CD8-positive, alpha-beta memory T cell (primary cell): ENCODE measurements around the gene FYN. TPM values are rescaled to one million over a fixed set of nuclear protein-coding genes. Genes with fewer than 3 reads are reported as not detected.

ENCODE experiments used
- CTCF ChIA-PET: fragments of 350-600 bp; sonication (Branson Sonifier 250); formaldehyde crosslinking; loops from one replicate; lab custom pipeline; 2021; ENCODE audit warnings: antibody characterized with exemption; lab: Charles Lee
- POLR2A ChIA-PET: fragments of 350-600 bp; sonication (Branson Sonifier 250); formaldehyde crosslinking; loops from one replicate; lab custom pipeline; 2021; ENCODE audit warnings: antibody characterized with exemption; lab: Charles Lee
- DNase-seq, 5 donors: peaks; one replicate each; pipeline versions ENCODE4 v3.0.0 to v3.0.0-alpha.2; 2020 to 2022; ENCODE audit warnings: mixed read lengths in 1 of 5
- H3K27ac ChIP-seq: one replicate; pipeline ENCODE4 v1.7.0; 2013; ENCODE audit warnings: low read depth, mild to moderate bottlenecking, low read length, moderate library complexity
- H3K27me3 ChIP-seq: 2 replicates; pipeline ENCODE4 v1.7.0; 2013; ENCODE audit warnings: low read length, mild to moderate bottlenecking; ENCODE audit not compliant: insufficient read depth, poor library complexity, severe bottlenecking
- H3K36me3 ChIP-seq: 2 replicates; pipeline ENCODE4 v1.7.0; 2013; ENCODE audit warnings: mild to moderate bottlenecking, low read length, moderate library complexity; ENCODE audit not compliant: insufficient read depth
- H3K4me1 ChIP-seq: 2 replicates; pipeline ENCODE4 v1.7.0; 2013; ENCODE audit warnings: mild to moderate bottlenecking, low read length, moderate library complexity; ENCODE audit not compliant: insufficient read depth
- H3K4me3 ChIP-seq: 2 replicates; pipeline ENCODE4 v1.7.0; 2013; ENCODE audit warnings: mild to moderate bottlenecking, low read length
- H3K9me3 ChIP-seq: 2 replicates; pipeline ENCODE4 v1.7.0; 2013; ENCODE audit warnings: mild to moderate bottlenecking, low read length
- H3K27ac Mint-ChIP-seq, 8 donors: one replicate each; pipeline ENCODE4 v1.8.0; 2020 to 2021; ENCODE audit warnings: mixed read lengths in 8 of 8, mild to moderate bottlenecking in 6 of 8, inconsistent platforms in 3 of 8, moderate library complexity in 3 of 8
- H3K27me3 Mint-ChIP-seq, 2 donors: one replicate each; pipeline ENCODE4 v1.8.0; 2020 to 2021; ENCODE audit warnings: mixed read lengths in 2 of 2, mild to moderate bottlenecking in 1 of 2, moderate library complexity in 1 of 2
- H3K36me3 Mint-ChIP-seq, 3 donors: one replicate each; pipeline ENCODE4 v1.8.0; 2020 to 2021; ENCODE audit warnings: mixed read lengths in 3 of 3, inconsistent platforms in 1 of 3, mild to moderate bottlenecking in 1 of 3
- H3K4me1 Mint-ChIP-seq, 3 donors: one replicate each; pipeline ENCODE4 v1.8.0; 2020 to 2021; ENCODE audit warnings: mixed read lengths in 3 of 3, inconsistent platforms in 1 of 3, mild to moderate bottlenecking in 1 of 3
- H3K4me3 Mint-ChIP-seq, 7 donors: one replicate each; pipeline ENCODE4 v1.8.0; 2020 to 2021; ENCODE audit warnings: mixed read lengths in 7 of 7, mild to moderate bottlenecking in 6 of 7, moderate library complexity in 4 of 7, inconsistent platforms in 2 of 7
- H3K9me3 Mint-ChIP-seq, 5 donors: one replicate each; pipeline ENCODE4 v1.8.0; 2020 to 2022; ENCODE audit warnings: mixed read lengths in 5 of 5, mild to moderate bottlenecking in 3 of 5, moderate library complexity in 2 of 5, inconsistent platforms in 1 of 5
- polyA plus RNA-seq: library from polyadenylated mRNA; unstranded; fragments of 300-500 nt; fragmentation: Illumina TruSeq; gene quantifications from one replicate; pipeline ENCODE4 v1.2.3, GENCODE V29; 2021
- total RNA-seq, 2 experiments: library from RNA; stranded (reverse); gene quantifications; one replicate each; pipeline ENCODE4 v1.2.3, GENCODE V29; 2021

The FYN gene
- total and polyA plus RNA-seq, 3 experiments from 2014 or later, result 481 to 611 (median 491) TPM

- Mint-ChIP-seq H3K36me3 (peaks cover 23 to 98% (median 53%) of the 10 kb centered on the region in 3 donors), H3K9me3 (no peaks in the 10 kb centered on the region), H3K4me1 (peaks cover 83 to 99% (median 94%) of the 10 kb centered on the region in 3 donors), H3K27me3 (peaks cover 0 to 4% of the 10 kb centered on the region in 2 donors), H3K4me3 (peak overlapping the region in 1 of 7 donors; percentile 10), H3K27ac (peak overlapping the region in 7 of 8 donors; percentile 0 to 73 (median 18))
- H3K4me3 ChIP-seq, result no peak overlapping the region
- POLR2A ChIA-PET, result interaction anchor here (1.4 kb wide), 1 partner anchor 13 kb away, joined by 4 read pairs; no protein-coding TSS in a partner anchor
- H3K27me3 ChIP-seq, result no peaks in the 10 kb centered on the region
- DNase-seq, result no peak
- CTCF ChIA-PET, result no interaction called here
- H3K9me3 ChIP-seq, result no peaks in the 10 kb centered on the region
- H3K4me1 ChIP-seq, result peaks cover 41% of the 10 kb centered on the region
- no peak overlapping the region for H3K27ac ChIP-seq
- peaks cover 71% of the 10 kb centered on the region for H3K36me3 ChIP-seq
Observed at GRCh38 chr6:111689946-111690345, 183.3 kb downstream of the FYN start.

GRCh38 chr6:111689419-111689818 is 183.8 kb downstream of the FYN start:
- Histone ChIP-seq H3K27ac (no peak overlapping the region), H3K27me3 (no peaks in the 10 kb centered on the region), H3K4me1 (peaks cover 45% of the 10 kb centered on the region), H3K36me3 (peaks cover 67% of the 10 kb centered on the region), H3K9me3 (no peaks in the 10 kb centered on the region), H3K4me3 (no peak overlapping the region)
- Mint-ChIP-seq H3K36me3 (peaks cover 21 to 98% (median 54%) of the 10 kb centered on the region in 3 donors), H3K27ac (peak overlapping the region in 7 of 8 donors; percentile 0 to 73 (median 18)), H3K4me3 (no peak overlapping the region), H3K4me1 (peaks cover 83 to 99% (median 94%) of the 10 kb centered on the region in 3 donors), H3K9me3 (no peaks in the 10 kb centered on the region), H3K27me3 (peaks cover 0 to 4% of the 10 kb centered on the region in 2 donors)
- no peak for DNase-seq
- ChIA-PET POLR2A (interaction anchor here (1.4 kb wide), 1 partner anchor 14 kb away, joined by 4 read pairs; no protein-coding TSS in a partner anchor), CTCF (no interaction called here)

- H3K27me3 Mint-ChIP-seq, result peaks cover 0 to 1% of the 10 kb centered on the region in 2 donors
- no peaks in the 10 kb centered on the region for H3K27me3 ChIP-seq
- peak overlapping the region in 3 of 7 donors; percentile 1 to 25 (median 20) for H3K4me3 Mint-ChIP-seq
- H3K4me3 ChIP-seq, result no peak overlapping the region
- H3K27ac ChIP-seq, result no peak overlapping the region
- H3K4me1 ChIP-seq, result peaks cover 45% of the 10 kb centered on the region
- POLR2A ChIA-PET, result no interaction called here
- peak overlapping the region in 6 of 8 donors; percentile 19 to 87 (median 73) for H3K27ac Mint-ChIP-seq
- CTCF ChIA-PET, result no interaction called here
- DNase-seq, result no peak
- H3K9me3 ChIP-seq, result no peaks in the 10 kb centered on the region
- peaks cover 56% of the 10 kb centered on the region for H3K36me3 ChIP-seq
- H3K36me3 Mint-ChIP-seq, result peaks cover 18 to 98% (median 54%) of the 10 kb centered on the region in 3 donors
- no peaks in the 10 kb centered on the region for H3K9me3 Mint-ChIP-seq
- H3K4me1 Mint-ChIP-seq, result peaks cover 83 to 99% (median 94%) of the 10 kb centered on the region in 3 donors
Observed at GRCh38 chr6:111688331-111688730, 184.9 kb downstream of the FYN start.

GRCh38 chr6:111687652-111688051 is 185.6 kb downstream of the FYN start:
- POLR2A ChIA-PET, result no interaction called here
- Mint-ChIP-seq H3K4me1 (peaks cover 83 to 99% (median 94%) of the 10 kb centered on the region in 3 donors), H3K9me3 (no peaks in the 10 kb centered on the region), H3K4me3 (peak overlapping the region in 4 of 7 donors; percentile 1 to 25 (median 6)), H3K27me3 (peaks cover 0 to 1% of the 10 kb centered on the region in 2 donors), H3K27ac (peak overlapping the region; percentile 19 to 95 (median 76)), H3K36me3 (peaks cover 11 to 98% (median 48%) of the 10 kb centered on the region in 3 donors)
- Histone ChIP-seq H3K27me3 (no peaks in the 10 kb centered on the region), H3K9me3 (no peaks in the 10 kb centered on the region), H3K4me3 (no peak overlapping the region), H3K36me3 (peaks cover 56% of the 10 kb centered on the region), H3K4me1 (peaks cover 45% of the 10 kb centered on the region), H3K27ac (no peak overlapping the region)
- DNase-seq, result no peak
- CTCF ChIA-PET, result interaction anchor here (0.7 kb wide), 1 partner anchor 356 kb away, joined by 3 read pairs; no protein-coding TSS in a partner anchor

- no peak for DNase-seq
- Mint-ChIP-seq H3K27me3 (no peaks in the 10 kb centered on the region), H3K27ac (peak overlapping the region in 7 of 8 donors; percentile 9 to 94 (median 74)), H3K4me1 (peaks cover 83 to 99% (median 94%) of the 10 kb centered on the region in 3 donors), H3K4me3 (peak overlapping the region in 1 of 7 donors; percentile 38), H3K9me3 (no peaks in the 10 kb centered on the region), H3K36me3 (peaks cover 10 to 98% (median 51%) of the 10 kb centered on the region in 3 donors)
- no peaks in the 10 kb centered on the region for H3K27me3 ChIP-seq
- no peak overlapping the region for H3K4me3 ChIP-seq
- ChIA-PET POLR2A (no interaction called here), CTCF (no interaction called here)
- no peak overlapping the region for H3K27ac ChIP-seq
- H3K9me3 ChIP-seq, result no peaks in the 10 kb centered on the region
- peaks cover 44% of the 10 kb centered on the region for H3K4me1 ChIP-seq
- H3K36me3 ChIP-seq, result peaks cover 58% of the 10 kb centered on the region
Observed at GRCh38 chr6:111686932-111687266, 186.4 kb downstream of the FYN start.

- peaks cover 85 to 99% (median 96%) of the 10 kb centered on the region in 3 donors for H3K4me1 Mint-ChIP-seq
- peaks cover 12 to 98% (median 49%) of the 10 kb centered on the region in 3 donors for H3K36me3 Mint-ChIP-seq
- Histone ChIP-seq H3K4me3 (no peak overlapping the region), H3K27ac (no peak overlapping the region), H3K4me1 (peaks cover 44% of the 10 kb centered on the region), H3K27me3 (no peaks in the 10 kb centered on the region), H3K9me3 (no peaks in the 10 kb centered on the region), H3K36me3 (peaks cover 58% of the 10 kb centered on the region)
- peak overlapping the region in 1 of 7 donors; percentile 55 for H3K4me3 Mint-ChIP-seq
- CTCF ChIA-PET, result interaction anchor here (1.0 to 1.6 kb wide), 2 partner anchors 357 to 428 kb away, joined by 3 read pairs; a partner anchor contains a TSS
- no peak for DNase-seq
- H3K27me3 Mint-ChIP-seq, result no peaks in the 10 kb centered on the region
- H3K9me3 Mint-ChIP-seq, result no peaks in the 10 kb centered on the region
- peak overlapping the region in 7 of 8 donors; percentile 37 to 87 (median 74) for H3K27ac Mint-ChIP-seq
- POLR2A ChIA-PET, result no interaction called here
Observed at GRCh38 chr6:111686249-111686931, 186.9 kb downstream of the FYN start.

- CTCF ChIA-PET, result interaction anchor here (1.0 to 1.6 kb wide), 2 partner anchors 358 to 427 kb away, joined by 3 read pairs; a partner anchor contains a TSS
- H3K4me3 ChIP-seq, result no peak overlapping the region
- no peak for DNase-seq
- H3K36me3 ChIP-seq, result peaks cover 51% of the 10 kb centered on the region
- peak overlapping the region; percentile 66 to 93 (median 74) for H3K27ac Mint-ChIP-seq
- no peaks in the 10 kb centered on the region for H3K27me3 Mint-ChIP-seq
- no peaks in the 10 kb centered on the region for H3K9me3 ChIP-seq
- H3K36me3 Mint-ChIP-seq, result peaks cover 14 to 96% (median 47%) of the 10 kb centered on the region in 3 donors
- H3K4me1 Mint-ChIP-seq, result peaks cover 87 to 99% (median 97%) of the 10 kb centered on the region in 3 donors
- H3K4me3 Mint-ChIP-seq, result peak overlapping the region in 3 of 7 donors; percentile 45 to 73 (median 55)
- POLR2A ChIA-PET, result no interaction called here
- no peaks in the 10 kb centered on the region for H3K9me3 Mint-ChIP-seq
- no peak overlapping the region for H3K27ac ChIP-seq
- peaks cover 44% of the 10 kb centered on the region for H3K4me1 ChIP-seq
- H3K27me3 ChIP-seq, result no peaks in the 10 kb centered on the region
Observed at GRCh38 chr6:111685526-111685925, 187.7 kb downstream of the FYN start.

GRCh38 chr6:111685058-111685457 is 188.2 kb downstream of the FYN start:
- Histone ChIP-seq H3K27ac (no peak overlapping the region), H3K36me3 (peaks cover 51% of the 10 kb centered on the region), H3K4me3 (no peak overlapping the region), H3K27me3 (no peaks in the 10 kb centered on the region), H3K4me1 (peaks cover 44% of the 10 kb centered on the region), H3K9me3 (no peaks in the 10 kb centered on the region)
- Mint-ChIP-seq H3K27me3 (no peaks in the 10 kb centered on the region), H3K4me1 (peaks cover 86 to 99% (median 97%) of the 10 kb centered on the region in 3 donors), H3K9me3 (no peaks in the 10 kb centered on the region), H3K36me3 (peaks cover 14 to 96% (median 48%) of the 10 kb centered on the region in 3 donors), H3K4me3 (peak overlapping the region in 5 of 7 donors; percentile 45 to 78 (median 73)), H3K27ac (peak overlapping the region; percentile 66 to 94 (median 80))
- no peak for DNase-seq
- ChIA-PET POLR2A (no interaction called here), CTCF (interaction anchor here (1.6 kb wide), 1 partner anchor 358 kb away, joined by 3 read pairs; no protein-coding TSS in a partner anchor)
